HG03103 (cell line): Measurements from ENCODE around the gene KRT14.
"Not testable (repeated sequence)": the region's sequence is repeated elsewhere in the genome, so short reads cannot be mapped to it uniquely, and the experiment has no call there.

ENCODE experiments used
- ATAC-seq: cut with Tn5 transposase; IDR thresholded peaks from one replicate; pipeline ENCODE4 v1.9.1; 2021; ENCODE audit warnings: low read depth; ENCODE audit not compliant: unreplicated experiment

Gene KRT14

GRCh38 chr17:41586863-41587495 lies at the start of gene KRT14:
TSS of gene KRT14 (minus strand) at chr17:41586895. CDS start at chr17:41586834, 61 bp downstream.
- no peak for ATAC-seq

GRCh38 chr17:41635121-41636097 lies 48.7 kb upstream of the KRT14 start:
- no peak for ATAC-seq

GRCh38 chr17:41634639-41635038 lies 47.9 kb upstream of the KRT14 start:
- ATAC-seq: no peak

- no peak for ATAC-seq
Measured at GRCh38 chr17:41633556-41634199, 47.0 kb upstream of the KRT14 start.

- no peak for ATAC-seq
Measured at GRCh38 chr17:41632482-41633105, 45.9 kb upstream of the KRT14 start.

GRCh38 chr17:41631898-41632285 lies 45.2 kb upstream of the KRT14 start:
- ATAC-seq: no peak

GRCh38 chr17:41631025-41631897 lies 44.6 kb upstream of the KRT14 start:
- ATAC-seq: no peak

- no peak for ATAC-seq
Measured at GRCh38 chr17:41629826-41630670, 43.4 kb upstream of the KRT14 start.

- ATAC-seq: no peak
Measured at GRCh38 chr17:41629316-41629715, 42.6 kb upstream of the KRT14 start.

- ATAC-seq: not testable (repeated sequence)
Measured at GRCh38 chr17:41628621-41629255, 42.0 kb upstream of the KRT14 start.

GRCh38 chr17:41628073-41628370 lies 41.3 kb upstream of the KRT14 start:
- not testable (repeated sequence) for ATAC-seq

GRCh38 chr17:41627316-41628072 lies 40.8 kb upstream of the KRT14 start:
- no peak for ATAC-seq

GRCh38 chr17:41626914-41627295 lies 40.2 kb upstream of the KRT14 start:
- not testable (repeated sequence) for ATAC-seq

- not testable (repeated sequence) for ATAC-seq
Measured at GRCh38 chr17:41626028-41626913, 39.6 kb upstream of the KRT14 start.

GRCh38 chr17:41625602-41626001 lies 38.9 kb upstream of the KRT14 start:
- no peak for ATAC-seq

- no peak for ATAC-seq
Measured at GRCh38 chr17:41624208-41625101, 37.8 kb upstream of the KRT14 start, which contains the start of gene KRT17. TSS of gene KRT17 (minus strand) at chr17:41624575. CDS start at chr17:41624509, 66 bp downstream.
